H1 (cell line): ENCODE measurements around the gene DNAH12. TPM values are rescaled to one million over a fixed set of nuclear protein-coding genes. Genes with fewer than 3 reads are reported as not detected.

Experiments
- CTCF ChIA-PET: fragments of 300-600 bp; sonication (Branson Sonifier 250); formaldehyde crosslinking; loops from one replicate; lab custom pipeline; 2021; ENCODE audit not compliant: partially characterized antibody; lab: Charles Lee
- POLR2A ChIA-PET: fragments of 300-600 bp; sonication (Branson Sonifier 250); formaldehyde crosslinking; loops from one replicate; lab custom pipeline; 2021; ENCODE audit warnings: inconsistent platforms; ENCODE audit not compliant: partially characterized antibody; lab: Charles Lee
- DNase-seq, 2 experiments: peaks; one replicate each; pipeline versions ENCODE4 v3.0.0 to v3.0.0-alpha.2; 2010 to 2022; ENCODE audit warnings: low spot score in 2 of 2, low read depth in 1 of 2, mixed read lengths in 1 of 2
- FAIRE-seq: peaks from 2 replicates; lab custom pipeline; 2011; peaks lifted over from hg19 to GRCh38; lab: Jason Lieb, UNC
- H2AFZ ChIP-seq: 2 replicates; pipeline ENCODE4 v1.8.1; 2012; ENCODE audit warnings: low read length, inconsistent platforms
- H2AK5ac ChIP-seq: 2 replicates; pipeline ENCODE4 v1.6.1; 2013; ENCODE audit warnings: low read depth, low read length
- H2BK120ac ChIP-seq: replicated peaks from 2 replicates; pipeline ENCODE3; 2013; ENCODE audit warnings: low read depth, low read length, inconsistent platforms
- H2BK12ac ChIP-seq: 2 replicates; pipeline ENCODE4 v1.6.1; 2013; ENCODE audit warnings: low read depth, low read length
- H2BK15ac ChIP-seq: 2 replicates; pipeline ENCODE4 v1.6.1; 2013; ENCODE audit warnings: low read length
- H2BK20ac ChIP-seq: 2 replicates; pipeline ENCODE4 v1.6.1; 2013; ENCODE audit warnings: low read length
- H2BK5ac ChIP-seq: 2 replicates; pipeline ENCODE4 v1.6.1; 2013; ENCODE audit warnings: low read depth, low read length
- H3K14ac ChIP-seq: 2 replicates; pipeline ENCODE4 v1.6.1; 2013; ENCODE audit warnings: inconsistent platforms; ENCODE audit not compliant: insufficient read length
- H3K18ac ChIP-seq: 2 replicates; pipeline ENCODE4 v1.6.1; 2013; ENCODE audit warnings: low read length; ENCODE audit errors: extremely low read depth
- H3K23ac ChIP-seq: 2 replicates; pipeline ENCODE4 v1.6.1; 2013; ENCODE audit warnings: inconsistent platforms; ENCODE audit not compliant: insufficient read length
- H3K23me2 ChIP-seq: 2 replicates; pipeline ENCODE4 v1.6.1; 2013; ENCODE audit warnings: low read depth, low read length
- H3K27ac ChIP-seq: 2 replicates; pipeline ENCODE4 v1.6.1; 2011; ENCODE audit warnings: low read depth, low read length, inconsistent platforms
- H3K27me3 ChIP-seq, 4 experiments: replicated peaks in 1 of 4; 1 replicate in 1 of 4; 2 replicates in 3 of 4; pipeline versions ENCODE4 v1.6.1 to v1.8.1; 2011 to 2013; ENCODE audit warnings: low read length in 3 of 4, mild to moderate bottlenecking in 3 of 4, inconsistent platforms in 2 of 4, mixed read lengths in 2 of 4, moderate library complexity in 1 of 4; ENCODE audit not compliant: control insufficient read depth in 3 of 4, insufficient read depth in 3 of 4; ENCODE audit errors: extremely low read depth in 1 of 4
- H3K36me3 ChIP-seq, 4 experiments: 2 replicates each; pipeline versions ENCODE4 v1.6.1 to v1.8.1; 2011 to 2013; ENCODE audit warnings: mild to moderate bottlenecking in 4 of 4, low read length in 3 of 4, moderate library complexity in 2 of 4, control low read depth in 1 of 4, inconsistent platforms in 1 of 4; ENCODE audit not compliant: insufficient read depth in 4 of 4, control insufficient read depth in 2 of 4
- H3K4ac ChIP-seq: replicated peaks from 2 replicates; pipeline ENCODE3; 2013; ENCODE audit warnings: low read length, low read depth, mixed read lengths, inconsistent platforms; ENCODE audit not compliant: insufficient read length
- H3K4me1 ChIP-seq, 4 experiments: replicated peaks in 1 of 4; 1 replicate in 1 of 4; 2 replicates in 3 of 4; pipeline versions ENCODE4 v1.6.1 to v1.8.1; 2011 to 2013; ENCODE audit warnings: low read length in 3 of 4, inconsistent platforms in 2 of 4, mixed read lengths in 1 of 4; ENCODE audit not compliant: insufficient read depth in 4 of 4, control insufficient read depth in 3 of 4
- H3K4me2 ChIP-seq, 2 experiments: 2 replicates each; pipeline versions ENCODE4 v1.6.1 to v1.8.1; 2011 to 2013; ENCODE audit warnings: low read depth in 2 of 2, low read length in 2 of 2, control low read depth in 1 of 2, inconsistent platforms in 1 of 2, mild to moderate bottlenecking in 1 of 2; ENCODE audit not compliant: insufficient read depth in 1 of 2
- H3K4me3 ChIP-seq, 4 experiments: fragments of 200-600, 300-600 bp in 1 of 4; sonication (generic), shearing (Covaris generic), sonication (Bioruptor Twin) in 1 of 4; 2 replicates each; pipeline versions ENCODE4 v1.5.1 to v1.8.1; 2011 to 2016; ENCODE audit warnings: low read length in 4 of 4, low read depth in 3 of 4, control low read depth in 2 of 4, inconsistent platforms in 2 of 4, mild to moderate bottlenecking in 2 of 4, mixed read lengths in 1 of 4, moderate library complexity in 1 of 4; ENCODE audit not compliant: insufficient read depth in 2 of 4; ENCODE audit errors: extremely low read depth in 1 of 4
- H3K56ac ChIP-seq: replicated peaks from 2 replicates; pipeline ENCODE3; 2013; ENCODE audit warnings: low read depth, mild to moderate bottlenecking, mixed read lengths, low read length, inconsistent platforms; ENCODE audit not compliant: insufficient read length
- H3K79me1 ChIP-seq: 2 replicates; pipeline ENCODE4 v1.6.1; 2013; ENCODE audit warnings: low read depth, low read length, control low read depth
- H3K79me2 ChIP-seq, 2 experiments: 2 replicates each; pipeline versions ENCODE4 v1.6.1 to v1.8.1; 2012 to 2013; ENCODE audit warnings: low read length in 2 of 2, mild to moderate bottlenecking in 2 of 2, inconsistent platforms in 1 of 2; ENCODE audit not compliant: insufficient read depth in 2 of 2, control insufficient read depth in 1 of 2
- H3K9ac ChIP-seq, 4 experiments: replicated peaks in 1 of 4; 1 replicate in 1 of 4; 2 replicates in 3 of 4; pipeline versions ENCODE4 v1.6.1 to v1.8.1; 2011 to 2013; ENCODE audit warnings: low read depth in 3 of 4, low read length in 3 of 4, control low read depth in 2 of 4, mild to moderate bottlenecking in 2 of 4, moderate library complexity in 2 of 4, inconsistent platforms in 1 of 4; ENCODE audit errors: extremely low read depth in 1 of 4
- H3K9me3 ChIP-seq, 2 experiments: 2 replicates each; pipeline versions ENCODE4 v1.6.1 to v1.8.1; 2012 to 2013; ENCODE audit warnings: mild to moderate bottlenecking in 2 of 2, moderate library complexity in 2 of 2, control low read depth in 1 of 2, inconsistent platforms in 1 of 2, low read depth in 1 of 2, low read length in 1 of 2, mixed read lengths in 1 of 2; ENCODE audit not compliant: insufficient read depth in 2 of 2
- H4K20me1 ChIP-seq, 2 experiments: replicated peaks in 1 of 2; 2 replicates each; pipeline versions ENCODE3 to v1.8.1; 2011 to 2013; ENCODE audit warnings: inconsistent platforms in 2 of 2, low read length in 2 of 2, mild to moderate bottlenecking in 1 of 2; ENCODE audit not compliant: insufficient read depth in 2 of 2, control insufficient read depth in 1 of 2
- H4K5ac ChIP-seq: 2 replicates; pipeline ENCODE4 v1.6.1; 2013; ENCODE audit warnings: low read length, low read depth, mixed read lengths, inconsistent platforms; ENCODE audit not compliant: insufficient read length
- H4K8ac ChIP-seq: 2 replicates; pipeline ENCODE4 v1.8.0; 2013; ENCODE audit warnings: mild to moderate bottlenecking, moderate library complexity, low read length, inconsistent platforms; ENCODE audit not compliant: insufficient read depth; ENCODE audit errors: extremely low read depth
- H4K91ac ChIP-seq: replicated peaks from 2 replicates; pipeline ENCODE3; 2013; ENCODE audit warnings: low read length, mixed read lengths, inconsistent platforms; ENCODE audit not compliant: insufficient read length
- ATF3 ChIP-seq: IDR thresholded peaks from 2 replicates; pipeline ENCODE4 v1.6.1; 2011; ENCODE audit warnings: low read depth, mild to moderate bottlenecking, low read length; ENCODE audit not compliant: insufficient read depth
- BRCA1 ChIP-seq: IDR thresholded peaks from 2 replicates; pipeline ENCODE4 v1.6.1; 2012; ENCODE audit warnings: low read depth, low read length, improper control_type of control experiment
- EGR1 ChIP-seq: IDR thresholded peaks from 2 replicates; pipeline ENCODE4 v1.6.1; 2011; ENCODE audit warnings: low read depth, low read length, borderline replicate concordance
- MAX ChIP-seq: IDR thresholded peaks from 2 replicates; pipeline ENCODE4 v1.6.1; 2012; ENCODE audit warnings: inconsistent platforms
- SIRT6 ChIP-seq: IDR thresholded peaks from one replicate; pipeline ENCODE4 v1.7.1; 2012; ENCODE audit warnings: low read length, inconsistent platforms
- SP4 ChIP-seq: IDR thresholded peaks from 2 replicates; pipeline ENCODE4 v1.6.1; 2012; ENCODE audit warnings: low read length, inconsistent platforms
- TAF1 ChIP-seq: IDR thresholded peaks from 2 replicates; pipeline ENCODE4 v1.6.1; 2011; ENCODE audit warnings: mild to moderate bottlenecking, low read depth, low read length
- TAF7 ChIP-seq: optimal IDR thresholded peaks from 2 replicates; pipeline ENCODE3; 2011; ENCODE audit warnings: low read depth, mild to moderate bottlenecking, inconsistent platforms, low read length, moderate library complexity, borderline replicate concordance
- WGBS, 2 experiments: shearing (Covaris generic) in 1 of 2; methylation state at CpG; one replicate each; pipeline versions ENCODE4 v1.1.6 to v1.1.7; 2013 to 2015; ENCODE audit warnings: low lambda C conversion rate in 2 of 2, mixed read lengths in 2 of 2, inconsistent platforms in 1 of 2, low coverage in 1 of 2, missing lambda C conversion rate in 1 of 2; ENCODE audit not compliant: insufficient replicate concordance in 2 of 2, insufficient coverage in 1 of 2, insufficient read length in 1 of 2; ENCODE audit errors: extremely low coverage in 1 of 2, missing lambda C conversion rate in 1 of 2; 5-methylcytosine and 5-hydroxymethylcytosine counted together
- polyA plus RNA-seq, 7 experiments: library from polyadenylated mRNA; depleted of rRNA in 3 of 7; stranded (reverse) in 5 of 7; unstranded in 2 of 7; fragments of >200 nt in 5 of 7; fragments of 200-250 nt in 2 of 7; gene quantifications; 1 replicate in 5 of 7; 2 replicates in 1 of 7; 4 replicates in 1 of 7; pipeline versions ENCODE4 v1.2.1 to v1.2.3, GENCODE V29; 2011 to 2013; ENCODE audit warnings: missing spikeins in 2 of 7, mixed read lengths in 2 of 7
- total RNA-seq: library from RNA; stranded (reverse); fragmentation: NEBNext Ultra II Directional; extraction: Animal tissue kit (Norgen Biotek cat#: 25700); gene quantifications from 2 replicates; pipeline ENCODE4 v1.2.1, GENCODE V29; 2021

The DNAH12 gene
- total and polyA plus RNA-seq, 2 of the 8 experiments (the other 6 are each of a cell fraction or from before 2014, with no cell fraction given) = not detected

- no peak overlapping the region for H2BK120ac ChIP-seq
- H3K14ac ChIP-seq = no peak overlapping the region
- no peak overlapping the region for H3K18ac ChIP-seq
- H2BK15ac ChIP-seq = no peak overlapping the region
- H2BK12ac ChIP-seq = no peak overlapping the region
- no peak overlapping the region for H3K27ac ChIP-seq
- CTCF ChIA-PET = interaction anchor here (1.2 kb wide), 1 partner anchor 8 kb away, joined by 4 read pairs; no protein-coding TSS in a partner anchor
- H3K4me1 ChIP-seq = no peaks in the 10 kb centered on the region
- no peak for DNase-seq
- H4K8ac ChIP-seq = no peak overlapping the region
- no peak overlapping the region for H2BK20ac ChIP-seq
- H3K36me3 ChIP-seq = no peaks in the 10 kb centered on the region
- H3K4ac ChIP-seq = no peak overlapping the region
- H3K79me2 ChIP-seq = no peaks in the 10 kb centered on the region
- H2AK5ac ChIP-seq = no peak overlapping the region
- no peak overlapping the region for H3K23ac ChIP-seq
- no peaks in the 10 kb centered on the region for H3K79me1 ChIP-seq
- H2AFZ ChIP-seq = no peak overlapping the region
- no peak overlapping the region for H4K91ac ChIP-seq
- no peak overlapping the region for H3K4me3 ChIP-seq
- no peak overlapping the region for H2BK5ac ChIP-seq
- 89% methylated on average over 3 of the region's 3 CpGs; no CpG with 5 or more reads in 1 of the 2 experiments for WGBS, 2 experiments
- H3K56ac ChIP-seq = no peak overlapping the region
- H3K9me3 ChIP-seq = no peaks in the 10 kb centered on the region
- TF ChIP-seq SIRT6 (no peak), MAX (no peak), BRCA1 (no peak), SP4 (no peak), EGR1 (no peak), TAF7 (no peak), ATF3 (no peak), TAF1 (no peak)
- no peak overlapping the region for H4K5ac ChIP-seq
- H3K9ac ChIP-seq = no peak overlapping the region
- no peak for FAIRE-seq
- no peaks in the 10 kb centered on the region for H3K27me3 ChIP-seq
- H3K23me2 ChIP-seq = no peaks in the 10 kb centered on the region
- no peaks in the 10 kb centered on the region for H4K20me1 ChIP-seq
- no peak overlapping the region for H3K4me2 ChIP-seq
- POLR2A ChIA-PET = no interaction called here
These were observed 213.0 kb downstream of the DNAH12 start for GRCh38 chr3:57331078-57331610.
